ENCODE data around the gene PCDH9.

The PCDH9 gene

GRCh38 chr13:66556306-66556705 lies 673.8 kb downstream of the PCDH9 start:
- TF ChIP-seq EZH2 (IDR thresholded peaks at IDR 0.05; ENCODE audit: borderline replicate concordance, low read length) = no peak
- TF ChIP-seq CTCF (IDR thresholded peaks at IDR 0.05; ENCODE audit: low read length) = no peak
- Histone ChIP-seq H3K9ac (ENCODE audit: low read length) (no peak overlapping the region), H3K27me3 (ENCODE audit: insufficient read depth, low read length) (no peaks in the 10 kb centered on the region), H3K27ac (ENCODE audit: low read depth, low read length, poor library complexity, severe bottlenecking) (no peak overlapping the region), H3K36me3 (ENCODE audit: insufficient read depth, low read length) (no peaks in the 10 kb centered on the region), H3K79me2 (ENCODE audit: insufficient read depth, low read length) (no peaks in the 10 kb centered on the region), H3K9me3 (ENCODE audit: low read length) (peaks cover 16% of the 10 kb centered on the region; the same call in 1 of the 2 replicates), H3F3A (ENCODE audit: insufficient read depth, low read length) (0 out of 2 replicates have a peak, but pooled peaks cover 4% of the 10 kb centered on the region), H3K4me1 (ENCODE audit: insufficient read depth, low read length, severe bottlenecking) (peaks cover 26% of the 10 kb centered on the region), H3K4me3 (ENCODE audit: low read depth, low read length, poor library complexity, severe bottlenecking) (no peak overlapping the region), H2AFZ (ENCODE audit: low read length) (peak overlapping the region; percentile 45), H4K20me1 (ENCODE audit: insufficient read depth, low read length) (no peaks in the 10 kb centered on the region), H3K9me2 (ENCODE audit: low read depth, low read length) (no peaks in the 10 kb centered on the region), H3K4me2 (ENCODE audit: low read length) (no peak overlapping the region)

GRCh38 chr13:66553391-66553790 lies 676.7 kb downstream of the PCDH9 start:
- Histone ChIP-seq H3K27me3 (ENCODE audit: insufficient read depth, low read length) (no peaks in the 10 kb centered on the region), H3K27ac (ENCODE audit: low read depth, low read length, poor library complexity, severe bottlenecking) (no peak overlapping the region), H3K9me3 (ENCODE audit: low read length) (peaks cover 19% of the 10 kb centered on the region; the same call in 1 of the 2 replicates), H3K4me2 (ENCODE audit: low read length) (no peak overlapping the region), H2AFZ (ENCODE audit: low read length) (no peak overlapping the region), H4K20me1 (ENCODE audit: insufficient read depth, low read length) (no peaks in the 10 kb centered on the region), H3K79me2 (ENCODE audit: insufficient read depth, low read length) (no peaks in the 10 kb centered on the region), H3K36me3 (ENCODE audit: insufficient read depth, low read length) (no peaks in the 10 kb centered on the region), H3F3A (ENCODE audit: insufficient read depth, low read length) (0 out of 2 replicates have a peak, but pooled peaks cover 4% of the 10 kb centered on the region), H3K4me3 (ENCODE audit: low read depth, low read length, poor library complexity, severe bottlenecking) (no peak overlapping the region), H3K4me1 (ENCODE audit: insufficient read depth, low read length, severe bottlenecking) (peaks cover 18% of the 10 kb centered on the region), H3K9ac (ENCODE audit: low read length) (no peak overlapping the region), H3K9me2 (ENCODE audit: low read depth, low read length) (no peaks in the 10 kb centered on the region)
- TF ChIP-seq EZH2 (IDR thresholded peaks at IDR 0.05; ENCODE audit: borderline replicate concordance, low read length) (no peak), CTCF (IDR thresholded peaks at IDR 0.05; ENCODE audit: low read length) (no peak)

GRCh38 chr13:66551128-66551527 lies 679.0 kb downstream of the PCDH9 start:
- no peaks in the 10 kb centered on the region for H4K20me1 ChIP-seq (ENCODE audit: insufficient read depth, low read length)
- no peak overlapping the region for H3K9ac ChIP-seq (ENCODE audit: low read length)
- TF ChIP-seq EZH2 (IDR thresholded peaks at IDR 0.05; ENCODE audit: borderline replicate concordance, low read length) (no peak), CTCF (IDR thresholded peaks at IDR 0.05; ENCODE audit: low read length) (no peak)

More at GRCh38 chr13:66551128-66551527, 679.0 kb downstream of the PCDH9 start:
- Histone ChIP-seq H3K9me2 (ENCODE audit: low read depth, low read length) (no peaks in the 10 kb centered on the region), H2AFZ (ENCODE audit: low read length) (peak overlapping the region; percentile 76), H3K27ac (ENCODE audit: low read depth, low read length, poor library complexity, severe bottlenecking) (no peak overlapping the region), H3K4me2 (ENCODE audit: low read length) (no peak overlapping the region), H3K4me3 (ENCODE audit: low read depth, low read length, poor library complexity, severe bottlenecking) (no peak overlapping the region), H3K9me3 (ENCODE audit: low read length) (peaks cover 19% of the 10 kb centered on the region; the same call in 1 of the 2 replicates), H3K4me1 (ENCODE audit: insufficient read depth, low read length, severe bottlenecking) (peaks cover 10% of the 10 kb centered on the region), H3F3A (ENCODE audit: insufficient read depth, low read length) (peaks cover 3% of the 10 kb centered on the region; the same call in 1 of the 2 replicates), H3K36me3 (ENCODE audit: insufficient read depth, low read length) (no peaks in the 10 kb centered on the region), H3K79me2 (ENCODE audit: insufficient read depth, low read length) (no peaks in the 10 kb centered on the region), H3K27me3 (ENCODE audit: insufficient read depth, low read length) (no peaks in the 10 kb centered on the region)

All from OCI-LY1 (cell line).